Stimulated activated CD4-positive, alpha-beta T cell treated with anti-CD3 and anti-CD28 coated beads, Interleukin-1b, Interleukin-23, amount 100 ng/mL, for 4 hours (primary cell): Measurements from ENCODE around the gene HMCN2.

Source experiments
- DNase-seq, 2 donors: peaks; one replicate each; pipeline ENCODE4 v3.0.0-alpha.2; 2020; ENCODE audit warnings: low read depth in 2 of 2

HMCN2 gene

DNA sequence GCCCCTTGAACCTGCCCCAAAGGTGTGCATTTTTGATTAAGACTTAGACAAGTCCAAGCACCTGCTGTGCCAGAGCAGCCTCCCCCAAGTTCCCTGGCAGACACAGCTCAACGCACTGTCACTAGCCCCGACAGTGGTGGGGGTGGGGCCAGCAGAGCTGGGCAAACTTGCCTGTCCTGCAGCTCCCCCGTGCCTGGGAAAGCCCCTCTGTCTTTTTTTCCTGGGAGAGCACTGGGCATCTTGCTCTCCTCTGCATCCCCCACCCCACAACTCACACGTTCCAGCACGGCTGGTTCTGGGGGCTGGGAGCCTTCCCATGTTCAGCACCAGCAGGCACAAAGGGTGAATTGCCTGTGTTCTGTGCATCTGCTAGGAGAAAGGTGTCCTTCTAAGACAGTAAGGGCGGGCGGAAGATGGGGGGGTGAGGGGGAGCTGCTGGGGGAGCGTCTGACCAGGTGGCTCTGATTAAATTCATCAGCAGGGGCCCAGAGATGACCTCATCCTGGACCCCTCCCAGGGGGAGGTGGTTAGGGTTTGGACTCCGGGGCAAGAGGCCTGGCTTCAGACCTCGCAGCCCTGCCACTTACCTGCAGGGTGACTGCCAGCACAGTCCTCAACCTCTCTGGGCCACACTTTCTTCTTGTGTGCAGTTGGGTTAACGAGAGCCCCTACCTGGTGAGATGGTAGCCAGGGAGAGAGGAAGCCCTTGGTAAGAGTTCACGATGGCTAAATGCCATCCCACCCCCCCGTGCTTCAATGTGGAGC, 23.5 kb downstream of the HMCN2 start:
- no peak for DNase-seq

DNA sequence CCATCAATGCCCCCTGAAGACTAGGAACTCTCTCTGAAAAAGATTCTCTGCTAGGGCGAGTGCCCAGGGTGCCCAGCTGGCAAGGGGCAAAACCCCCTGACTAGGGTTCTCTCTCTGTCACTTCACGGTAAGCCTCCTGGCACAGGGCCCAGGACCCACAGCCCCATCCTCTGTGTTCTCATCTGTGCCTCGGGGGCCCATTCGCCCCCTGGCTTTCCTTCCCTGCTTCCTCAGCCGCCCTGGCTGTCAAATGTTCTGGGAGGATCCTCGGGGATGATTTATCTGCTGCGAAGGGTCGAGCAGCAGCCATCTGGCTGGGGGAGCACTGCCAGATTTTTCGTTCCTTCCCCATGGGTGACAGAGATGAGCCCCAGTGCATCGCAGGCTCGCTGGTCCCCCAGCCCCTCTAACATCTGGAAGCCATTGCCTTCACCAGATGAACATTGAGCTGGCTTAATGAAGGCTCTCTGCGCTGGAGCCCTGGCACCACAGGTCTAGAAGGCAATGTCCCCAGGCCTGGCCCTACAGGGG, 24.2 kb downstream of the HMCN2 start:
- DNase-seq = no peak

DNA sequence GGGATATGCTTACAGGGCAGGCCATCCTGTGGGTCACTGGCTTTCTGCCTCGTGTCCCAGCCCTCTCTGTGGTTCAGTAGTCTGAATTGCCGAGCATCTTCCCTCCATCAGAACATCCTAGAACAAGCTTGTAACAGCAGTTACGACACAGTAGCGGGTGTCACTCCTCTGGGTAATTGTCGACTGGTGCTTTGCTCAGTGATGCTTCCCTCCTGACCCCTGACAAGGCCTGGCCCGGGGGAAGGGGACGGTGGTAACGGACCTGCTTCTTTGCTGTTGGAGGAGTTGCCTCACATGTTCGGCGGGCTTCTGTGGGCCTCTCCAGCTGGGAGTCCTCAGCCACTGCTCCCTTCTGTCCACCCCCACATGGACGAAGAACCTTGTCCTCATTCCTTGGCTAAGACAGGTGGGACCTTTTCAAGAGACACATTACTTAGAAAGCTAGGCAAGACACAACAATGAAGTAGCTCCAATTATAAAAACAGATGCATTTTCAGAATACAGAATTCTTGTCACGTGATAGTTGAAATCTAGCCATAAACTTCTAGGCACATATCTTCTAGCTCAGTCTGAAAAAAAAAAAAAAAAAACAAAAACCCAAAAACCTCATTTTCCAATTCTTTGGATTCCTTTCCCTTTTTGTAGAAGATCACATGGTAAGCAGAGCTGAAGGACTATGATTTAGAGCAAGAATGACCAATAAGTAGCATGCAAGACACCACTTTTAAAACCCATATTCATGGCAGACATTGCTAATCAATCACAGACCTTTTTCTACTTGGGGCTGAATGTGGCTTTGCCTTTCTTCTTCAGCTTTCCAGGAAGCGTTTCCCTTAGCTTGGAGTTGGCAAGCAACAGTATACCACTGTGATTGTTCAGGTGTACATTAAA, 25.0 kb downstream of the HMCN2 start:
- no peak for DNase-seq

DNA sequence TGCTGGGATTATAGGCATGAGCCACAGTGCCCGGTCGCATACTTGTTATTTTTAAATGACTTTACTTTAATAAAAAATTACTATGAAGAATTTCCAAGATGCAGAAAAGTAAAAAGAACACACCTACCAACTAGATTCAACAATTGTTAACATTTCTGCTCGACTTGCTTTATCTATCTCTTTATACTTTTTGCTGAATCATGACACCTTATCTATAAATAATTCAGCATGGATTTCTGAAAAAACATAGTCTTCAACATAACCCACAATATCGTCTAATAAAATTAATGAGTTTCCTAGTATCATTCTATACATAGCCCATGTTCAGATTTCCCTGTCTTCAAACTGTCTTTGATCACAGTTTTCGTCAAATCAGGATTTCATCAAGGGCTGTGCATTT, 25.9 kb downstream of the HMCN2 start:
- DNase-seq = no peak

DNA sequence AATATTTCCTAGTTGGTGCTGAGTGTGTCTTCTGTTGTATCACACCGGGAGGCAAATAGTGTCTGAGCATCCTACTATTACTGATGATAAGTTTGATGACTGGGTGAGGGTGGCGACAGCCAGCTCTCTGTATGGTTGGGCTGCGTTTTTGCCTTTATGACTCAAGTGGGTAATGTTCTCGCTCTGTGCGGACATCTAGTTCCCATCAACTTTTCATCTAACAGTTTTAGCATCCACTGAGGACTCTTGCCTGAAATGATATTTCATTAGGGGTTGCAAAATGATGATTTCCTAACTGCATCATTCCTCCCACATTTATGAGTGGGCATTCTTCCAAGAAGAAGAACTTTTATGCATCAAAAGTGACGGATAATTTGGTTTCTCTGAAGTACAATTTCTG, 26.5 kb downstream of the HMCN2 start:
- no peak for DNase-seq

DNA sequence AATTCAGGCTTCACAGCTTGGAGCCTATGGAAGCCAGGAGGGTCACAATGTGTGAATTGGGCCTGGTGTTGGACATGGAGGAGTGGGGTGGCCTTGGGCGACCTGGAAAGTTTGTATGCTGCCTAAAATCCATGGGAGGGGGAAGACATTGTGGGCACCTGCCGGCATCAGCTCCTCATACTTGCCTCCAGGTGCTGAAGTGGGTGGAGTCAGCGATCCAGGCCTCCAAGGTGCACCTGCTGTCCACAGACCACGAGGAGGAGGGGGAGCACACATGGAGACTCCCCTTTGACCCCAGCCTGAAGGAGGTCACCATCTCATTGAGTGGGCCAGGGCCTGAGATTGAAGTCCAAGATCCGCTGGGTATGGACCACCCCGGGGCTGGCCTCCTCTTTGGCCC, 29.1 kb downstream of the HMCN2 start:
- no peak for DNase-seq

DNA sequence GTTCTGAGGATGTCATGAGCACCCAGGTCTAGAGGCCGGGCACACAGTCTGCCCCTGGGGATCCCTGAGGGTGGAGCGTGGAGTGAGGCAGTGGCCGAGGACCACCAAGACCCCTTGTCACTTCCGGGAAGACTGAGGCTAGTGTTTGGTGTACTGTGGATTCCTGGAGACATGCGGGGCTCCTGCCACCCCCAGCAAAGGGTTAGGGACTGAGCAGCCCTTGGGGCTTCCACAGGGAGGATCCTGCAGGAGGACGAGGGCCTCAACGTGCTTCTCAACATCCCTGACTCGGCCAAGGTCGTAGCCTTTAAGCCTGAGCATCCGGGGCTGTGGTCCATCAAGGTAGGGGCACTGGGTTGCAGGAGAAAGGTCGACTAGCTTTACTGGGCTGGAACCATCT, 29.9 kb downstream of the HMCN2 start:
- no peak for DNase-seq

DNA sequence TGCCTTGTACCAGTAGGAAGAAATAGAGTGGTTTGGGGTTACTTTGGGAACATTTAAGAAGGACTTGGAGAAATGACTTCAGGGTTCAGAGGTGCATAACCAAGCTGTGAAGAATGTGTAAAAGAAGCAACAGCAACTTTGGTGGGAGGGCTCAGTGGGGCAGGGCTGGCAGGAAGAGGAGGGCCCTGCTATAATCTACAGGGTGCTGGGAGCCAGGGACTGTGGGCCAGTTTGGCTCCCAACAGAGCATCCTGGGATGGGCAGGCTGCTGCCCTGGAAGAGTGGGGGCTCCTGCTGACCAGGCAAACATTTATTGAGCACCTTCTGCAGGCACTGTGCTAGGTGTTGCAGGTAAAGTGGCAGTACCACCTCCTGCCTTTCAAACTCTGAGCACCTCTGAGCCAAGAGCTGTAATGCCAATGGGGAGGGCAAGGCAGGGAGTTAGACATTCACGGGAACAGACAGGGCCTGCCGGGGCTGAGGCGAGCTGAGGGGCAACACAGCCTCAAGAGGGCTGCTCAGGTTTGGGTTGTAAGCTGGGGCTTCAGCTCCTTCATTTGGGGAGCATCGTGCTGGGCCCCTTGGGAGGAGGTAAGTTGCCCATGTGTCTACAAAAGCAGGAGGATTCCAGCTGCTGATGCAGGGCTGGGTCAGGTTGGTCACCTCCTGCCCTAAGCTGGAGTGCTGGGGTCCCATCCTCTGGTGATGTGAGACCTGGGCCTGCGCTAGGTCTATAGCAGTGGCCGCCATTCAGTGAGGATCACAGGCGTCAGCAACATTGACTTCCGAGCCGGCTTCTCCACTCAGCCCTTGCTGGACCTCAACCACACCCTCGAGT, 30.6 kb downstream of the HMCN2 start:
- no peak for DNase-seq

DNA sequence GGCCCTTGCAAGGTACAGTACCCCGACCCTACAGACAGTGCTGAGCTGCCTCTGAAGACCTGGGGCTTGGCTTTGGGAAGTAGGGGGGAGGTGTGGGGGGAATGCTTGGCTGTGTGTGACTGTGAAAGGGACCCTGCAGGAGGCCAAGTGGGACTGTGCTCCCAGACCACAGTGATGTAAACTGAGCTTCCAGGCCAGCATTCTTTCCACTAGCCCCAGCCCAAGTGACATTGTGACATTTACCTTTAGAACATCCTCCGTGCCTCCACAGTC, 31.2 kb downstream of the HMCN2 start:
- no peak for DNase-seq

DNA sequence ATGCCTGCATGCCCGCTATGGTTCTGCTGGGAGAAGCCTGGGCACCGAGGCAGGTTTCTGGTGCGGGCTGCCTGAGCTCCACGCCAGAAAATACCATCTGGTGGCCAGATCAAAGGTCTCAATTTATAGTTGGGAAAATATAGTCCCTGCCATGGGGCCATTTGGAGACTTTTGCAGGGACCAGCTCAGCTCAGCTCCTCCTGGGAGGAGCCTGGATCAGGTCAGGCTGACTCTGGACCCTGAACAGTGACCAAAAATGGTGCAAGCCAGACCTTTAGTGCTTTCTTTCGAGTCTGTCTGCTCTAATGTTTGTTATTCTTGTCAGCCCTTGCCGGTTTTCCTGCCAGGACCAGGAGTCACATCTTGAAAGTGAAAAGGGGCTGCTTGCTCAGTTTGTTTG, 31.8 kb downstream of the HMCN2 start:
- DNase-seq = no peak

DNA sequence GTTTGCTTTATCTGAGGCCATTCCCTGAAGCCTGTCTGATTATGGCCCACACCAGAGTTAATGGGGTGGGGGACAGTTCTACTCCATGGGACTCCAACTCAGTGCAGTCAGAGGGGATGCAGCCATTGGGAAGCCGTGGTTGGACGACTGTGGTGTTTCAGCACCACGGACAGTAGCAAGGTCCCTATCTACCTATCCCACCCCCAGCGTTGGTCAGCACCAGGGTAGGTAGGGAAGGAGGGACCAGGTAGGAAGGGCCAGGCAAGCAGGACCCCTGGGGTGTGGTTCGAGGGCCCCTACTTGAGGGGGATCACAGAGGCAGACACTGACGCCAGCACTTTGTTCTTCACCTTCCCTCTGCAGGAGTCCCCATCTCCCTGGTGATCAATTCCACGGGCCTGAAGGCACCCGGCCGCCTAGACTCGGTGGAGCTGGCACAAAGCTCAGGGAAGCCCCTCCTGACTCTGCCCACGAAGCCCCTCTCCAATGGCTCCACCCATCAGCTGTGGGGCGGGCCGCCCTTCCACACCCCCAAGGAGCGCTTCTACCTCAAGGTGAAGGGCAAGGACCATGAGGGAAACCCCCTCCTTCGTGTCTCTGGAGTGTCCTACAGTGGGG, 33.2 kb downstream of the HMCN2 start:
- no peak for DNase-seq

DNA sequence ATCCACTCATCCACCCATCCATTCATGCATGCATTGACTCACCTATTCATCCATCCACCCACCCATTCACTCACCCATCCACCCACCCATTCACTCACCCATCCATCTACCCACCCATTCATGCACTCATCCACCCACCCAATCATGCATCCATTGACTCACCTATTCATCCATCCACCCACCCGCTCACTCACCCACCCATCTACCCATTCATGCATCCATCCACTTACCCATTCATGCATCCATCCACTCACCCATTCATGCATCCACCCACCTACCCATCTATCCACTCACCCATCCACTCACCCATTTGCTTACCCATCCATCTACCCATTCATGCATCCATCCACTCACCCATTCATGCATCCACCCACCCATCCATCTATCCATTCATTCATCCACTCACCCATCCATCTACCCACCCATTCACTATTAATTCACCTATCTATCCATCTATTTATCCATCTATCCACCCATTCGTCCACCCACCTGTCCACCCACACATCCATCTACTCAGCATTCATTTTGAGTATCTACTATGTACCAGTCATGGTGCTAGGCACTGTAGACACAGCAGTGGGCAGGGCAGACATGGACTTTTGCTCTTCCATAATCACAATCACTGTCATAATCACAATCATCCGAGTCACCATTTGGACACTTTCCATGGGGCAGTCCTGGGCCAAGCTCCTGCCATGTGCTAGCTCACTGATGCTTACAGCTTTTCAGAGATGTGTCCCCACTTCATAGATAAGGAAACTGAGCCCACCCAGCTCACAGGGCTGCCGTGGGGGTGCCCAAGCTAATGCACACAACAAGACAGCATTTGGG, 34.4 kb downstream of the HMCN2 start:
- no peak for DNase-seq

DNA sequence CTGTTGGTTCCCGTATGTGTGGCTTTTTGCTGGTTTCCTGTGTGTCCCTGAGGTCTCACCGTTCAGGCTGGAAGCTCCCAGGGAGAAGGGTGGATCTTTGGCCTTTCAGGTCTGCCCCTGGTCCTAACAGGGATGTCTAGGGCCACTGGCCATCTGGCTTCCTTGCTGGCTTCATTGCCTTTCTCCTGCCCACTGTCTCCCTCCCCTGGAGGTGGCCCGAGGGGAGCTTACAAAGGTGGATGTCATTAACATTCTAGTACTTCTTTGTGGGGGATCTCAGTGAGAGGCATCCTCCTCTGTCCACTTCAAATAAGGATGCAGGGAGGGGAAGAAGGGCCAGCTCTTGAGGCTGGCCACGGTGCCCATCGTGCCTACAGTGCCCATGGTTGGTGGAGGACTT, 35.2 kb downstream of the HMCN2 start:
- DNase-seq = no peak

DNA sequence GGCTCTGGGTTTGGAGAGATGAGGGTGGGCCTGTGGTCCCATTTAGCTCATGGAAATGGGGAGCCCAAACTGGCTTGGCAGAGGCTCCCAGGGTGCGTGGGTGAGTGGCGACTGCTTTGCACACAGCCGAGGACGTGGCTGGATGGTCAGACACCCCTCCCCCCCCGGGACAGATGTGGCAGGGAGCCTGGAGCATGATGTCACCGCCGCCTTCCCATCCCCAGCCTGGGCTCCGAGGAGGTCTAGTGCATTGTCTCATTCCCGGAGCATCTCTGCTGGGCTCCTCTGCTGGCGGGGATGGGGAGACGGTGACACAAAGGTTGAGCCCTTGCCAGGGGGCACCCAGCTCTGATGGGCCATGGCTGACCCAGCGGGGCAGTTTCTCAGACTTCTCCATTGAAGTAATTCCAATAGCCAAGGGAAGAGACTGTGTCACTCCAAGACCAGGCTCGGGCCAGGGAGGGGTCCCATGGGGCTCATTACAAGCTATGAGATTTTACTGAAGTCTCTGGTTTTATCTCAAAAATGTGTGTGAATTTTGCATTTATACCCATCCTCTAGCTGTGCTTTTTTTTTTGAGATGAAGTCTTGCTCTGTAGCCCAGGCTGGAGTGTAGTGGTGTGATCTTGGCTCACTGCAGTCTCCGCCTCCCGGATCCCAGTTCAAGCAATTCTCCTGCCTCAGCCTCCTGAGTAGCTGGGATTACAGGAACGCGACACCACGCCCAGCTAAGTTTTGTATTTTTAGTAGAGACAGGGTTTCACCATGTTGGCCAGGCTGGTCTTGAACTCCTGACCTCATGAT, 36.1 kb downstream of the HMCN2 start:
- no peak for DNase-seq

DNA sequence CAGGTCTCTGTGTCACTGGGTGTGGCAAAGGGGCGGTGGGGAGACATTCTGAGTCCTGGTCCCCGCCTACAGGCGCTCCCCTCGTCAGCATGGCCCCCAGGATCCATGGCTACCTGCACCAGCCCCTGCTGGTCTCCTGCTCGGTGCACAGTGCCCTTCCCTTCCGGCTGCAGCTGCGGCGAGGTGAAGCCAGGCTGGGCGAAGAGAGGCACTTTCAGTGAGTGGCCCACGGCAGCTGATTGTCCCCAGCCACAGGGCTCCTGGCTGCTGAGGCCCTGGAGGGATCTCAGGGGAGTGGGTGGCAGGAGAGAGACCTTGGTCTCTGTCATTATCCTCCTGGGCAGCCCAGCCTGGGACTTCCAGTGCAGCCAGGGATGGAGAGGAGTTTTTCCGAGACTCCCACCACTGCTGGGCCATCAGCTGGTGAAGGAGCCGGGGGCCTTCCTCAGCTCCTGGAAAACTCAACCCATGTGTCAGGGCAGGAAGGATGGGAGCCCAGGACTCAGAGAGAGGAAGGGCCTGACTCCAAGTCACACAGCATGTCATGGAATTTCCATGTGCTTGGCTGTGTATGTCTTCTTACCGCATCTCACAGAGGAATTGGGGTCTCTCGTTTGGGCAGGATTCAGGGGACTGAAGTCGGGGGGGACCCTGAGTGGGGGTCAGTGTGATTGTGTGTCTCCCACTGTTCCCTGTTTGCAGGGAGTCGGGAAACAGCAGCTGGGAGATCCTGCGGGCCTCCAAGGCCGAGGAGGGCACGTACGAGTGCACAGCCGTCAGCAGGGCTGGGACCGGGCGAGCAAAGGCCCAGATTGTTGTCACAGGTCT, 37.4 kb downstream of the HMCN2 start:
- DNase-seq = no peak

DNA sequence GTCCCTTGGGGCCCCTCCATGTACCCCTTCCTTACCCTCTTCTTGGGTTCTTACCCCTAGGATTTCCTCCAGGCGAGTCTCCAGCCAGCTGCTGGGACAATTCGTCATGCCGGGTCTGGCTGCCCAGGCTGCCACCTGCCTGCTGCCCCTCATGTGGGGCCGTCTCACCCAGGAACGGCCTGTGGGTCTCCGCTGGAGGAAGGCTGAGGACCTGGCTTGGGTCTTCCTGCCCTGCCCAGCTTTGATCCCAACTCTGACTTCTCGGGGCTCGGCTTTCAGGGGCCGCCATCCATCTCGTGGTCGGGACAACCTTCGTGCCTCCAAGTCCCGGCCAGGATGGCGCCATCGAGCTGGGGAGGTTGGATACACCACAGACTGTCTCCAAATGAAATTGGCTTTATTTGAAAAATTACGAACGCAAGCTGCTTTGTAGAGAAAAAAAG, 38.1 kb downstream of the HMCN2 start:
- no peak for DNase-seq

DNA sequence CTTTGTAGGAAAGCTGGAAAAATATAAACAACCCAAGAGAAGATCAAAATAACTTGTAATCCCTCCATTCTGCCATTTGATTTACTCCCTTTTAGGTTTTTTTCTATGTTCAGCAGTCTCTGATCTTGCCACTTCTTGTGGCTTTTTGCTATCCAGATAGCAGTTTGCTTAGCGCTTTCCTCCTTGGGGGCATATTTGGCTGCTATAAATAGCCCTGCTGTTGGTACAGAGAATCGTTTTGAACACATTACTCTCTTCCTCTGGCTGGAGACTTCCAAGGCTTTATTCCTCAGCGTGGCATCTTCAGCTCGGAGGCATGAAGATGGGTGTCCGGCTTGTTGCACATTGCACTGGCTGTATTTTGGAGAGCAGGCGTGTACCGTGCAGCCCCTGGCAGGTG, 38.6 kb downstream of the HMCN2 start:
- no peak for DNase-seq

DNA sequence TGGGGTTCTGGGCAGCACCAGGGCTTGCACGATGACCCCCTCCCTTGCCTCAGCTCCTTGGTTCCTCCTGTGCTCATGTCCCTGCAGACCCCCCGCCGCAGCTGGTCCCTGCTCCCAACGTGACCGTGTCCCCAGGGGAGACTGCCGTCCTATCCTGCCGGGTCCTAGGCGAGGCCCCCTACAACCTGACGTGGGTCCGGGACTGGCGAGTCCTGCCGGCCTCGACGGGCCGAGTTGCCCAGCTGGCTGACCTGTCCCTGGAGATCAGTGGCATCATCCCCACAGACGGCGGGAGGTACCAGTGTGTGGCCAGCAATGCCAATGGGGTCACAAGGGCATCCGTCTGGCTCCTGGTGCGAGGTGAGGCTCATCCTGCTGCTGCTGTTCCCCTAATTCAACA, 39.1 kb downstream of the HMCN2 start:
- no peak for DNase-seq

DNA sequence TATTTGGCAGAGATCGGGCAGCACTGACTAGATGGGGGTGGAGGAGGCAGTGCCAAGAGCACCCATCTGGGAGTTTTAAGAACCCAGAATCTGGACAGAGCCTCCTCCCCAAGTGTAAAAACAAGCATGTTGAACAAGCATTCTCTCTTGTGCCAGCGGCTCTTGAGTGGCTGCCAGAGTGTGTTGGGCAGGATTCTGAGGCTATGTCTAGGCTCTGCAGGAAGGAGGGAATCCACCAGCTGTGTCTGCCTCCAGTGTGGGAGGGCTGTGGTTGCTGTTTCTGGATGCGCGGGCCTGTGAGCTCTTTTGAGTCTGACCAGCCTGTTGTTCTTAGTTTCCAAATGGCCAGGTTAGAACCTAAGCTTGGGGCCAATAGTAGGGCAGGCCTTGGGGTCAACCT, 39.8 kb downstream of the HMCN2 start:
- DNase-seq = no peak
